ENCODE measurements around the gene ACAP1. TPM values are rescaled to one million over a fixed set of nuclear protein-coding genes. Genes with fewer than 3 reads are reported as not detected.

Gene ACAP1
- total RNA-seq, 2 experiments from 2014 or later: 343 to 375 TPM

DNA sequence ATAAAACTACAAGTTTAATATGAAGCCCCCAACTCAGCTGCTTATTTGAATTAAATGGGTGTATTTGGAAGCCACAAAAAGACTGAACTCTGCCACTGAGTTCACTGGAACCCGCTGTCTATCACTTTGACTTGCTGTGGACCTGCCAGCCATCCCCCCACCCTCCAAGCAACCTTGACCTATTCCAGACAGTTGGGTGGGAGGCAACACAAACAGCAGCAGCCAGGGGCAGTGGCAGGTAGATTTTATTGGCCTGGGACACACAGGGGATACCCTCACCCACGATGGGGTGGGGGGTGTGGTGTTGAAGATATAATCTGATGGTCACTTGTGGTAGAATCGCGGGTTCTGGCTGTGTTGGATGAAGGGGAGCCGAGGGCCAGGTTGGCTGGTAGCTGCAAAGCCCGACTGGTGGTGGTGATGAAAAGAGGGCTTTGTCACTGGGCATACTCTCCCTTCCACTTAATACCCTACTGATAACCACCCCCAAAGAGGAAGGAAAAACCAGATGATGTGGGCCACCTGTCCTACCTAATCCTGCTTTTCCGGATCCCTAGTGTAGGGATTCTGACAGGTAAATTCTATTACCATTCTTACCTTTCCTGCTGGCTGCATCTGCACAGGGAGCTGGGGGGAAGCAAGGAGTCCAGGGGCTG lies 23.8 kb upstream of the ACAP1 start:
- intact Hi-C loops (cut with DNase I, micrococcal nuclease): no loop called here
- Mint-ChIP-seq H3K27ac (peak overlapping the region; percentile 84), H3K36me3 (ENCODE audit: low read depth) (peaks cover 57% of the 10 kb centered on the region), H3K4me3 (peak overlapping the region; percentile 11), H3K9me3 (ENCODE audit: low read depth) (no peaks in the 10 kb centered on the region), H3K4me1 (peaks cover 61% of the 10 kb centered on the region), H3K27me3 (no peaks in the 10 kb centered on the region)
- no peak for ATAC-seq
- no peak for DNase-seq
- ChIA-PET POLR2A (interaction anchor here (1.0 to 2.1 kb wide), 7 partner anchors 9 to 123 kb away, joined by 3 to 11 read pairs (median 3); partner anchors contain the start of genes ACAP1, NEURL4, SLC2A4 and TMEM102), CTCF (interaction anchor here (0.7 to 1.1 kb wide), 3 partner anchors 12 to 267 kb away, joined by 4 to 5 read pairs (median 4); no protein-coding TSS in a partner anchor)

DNA sequence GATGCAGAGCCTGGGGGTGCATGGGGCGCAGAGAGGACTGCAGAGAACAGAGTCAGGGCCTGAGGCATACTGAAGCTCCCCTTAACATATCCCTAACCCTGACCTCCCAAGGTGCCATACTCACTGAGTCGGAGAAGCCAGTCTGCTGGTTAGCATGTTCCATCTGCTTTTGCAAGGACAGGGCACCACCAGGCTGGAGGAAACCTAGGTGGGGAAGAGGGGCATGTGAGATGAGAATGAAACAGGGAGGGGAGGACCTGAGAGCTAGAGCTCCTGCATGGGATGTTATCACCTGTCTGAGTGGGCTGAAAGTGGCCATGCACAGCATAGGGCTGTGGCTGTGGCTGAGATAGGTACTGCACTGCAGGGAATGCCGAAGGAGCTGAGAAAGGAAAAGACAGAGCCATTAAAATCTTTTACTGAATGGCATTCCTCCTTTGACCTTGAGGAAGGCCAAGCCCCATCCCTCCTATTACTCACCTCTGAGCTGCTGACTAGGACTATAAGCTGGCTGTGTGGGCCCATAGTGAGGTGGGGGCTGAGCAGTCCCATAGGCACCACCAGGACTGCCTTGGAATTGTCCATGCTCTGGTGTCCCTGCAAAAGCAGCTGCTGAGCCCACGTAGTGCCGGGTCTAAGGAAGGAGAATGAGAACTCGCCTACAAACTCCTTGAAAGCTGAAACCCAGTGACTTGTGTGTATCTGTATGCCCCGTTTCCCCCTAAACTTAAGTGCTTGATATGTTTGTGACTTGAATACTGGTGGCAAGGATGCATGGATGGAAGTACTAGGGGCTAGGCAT lies 23.0 kb upstream of the ACAP1 start:
- Mint-ChIP-seq H3K36me3 (ENCODE audit: low read depth) (peaks cover 58% of the 10 kb centered on the region), H3K4me1 (peaks cover 61% of the 10 kb centered on the region), H3K9me3 (ENCODE audit: low read depth) (no peaks in the 10 kb centered on the region), H3K4me3 (peak overlapping the region; percentile 77), H3K27ac (peak overlapping the region; percentile 84), H3K27me3 (no peaks in the 10 kb centered on the region)
- ChIA-PET CTCF (interaction anchor here (0.6 to 1.4 kb wide), 6 partner anchors 11 to 268 kb away, joined by 3 to 5 read pairs (median 4); partner anchors contain the start of gene TMEM95), POLR2A (interaction anchor here (0.8 to 2.1 kb wide), 10 partner anchors 8 to 131 kb away, joined by 3 to 11 read pairs (median 3); partner anchors contain the start of genes ACAP1, NEURL4, SLC2A4 and TMEM102)
- intact Hi-C loops (cut with DNase I, micrococcal nuclease): no loop called here
- ATAC-seq (no peak), DNase-seq (no peak)

DNA sequence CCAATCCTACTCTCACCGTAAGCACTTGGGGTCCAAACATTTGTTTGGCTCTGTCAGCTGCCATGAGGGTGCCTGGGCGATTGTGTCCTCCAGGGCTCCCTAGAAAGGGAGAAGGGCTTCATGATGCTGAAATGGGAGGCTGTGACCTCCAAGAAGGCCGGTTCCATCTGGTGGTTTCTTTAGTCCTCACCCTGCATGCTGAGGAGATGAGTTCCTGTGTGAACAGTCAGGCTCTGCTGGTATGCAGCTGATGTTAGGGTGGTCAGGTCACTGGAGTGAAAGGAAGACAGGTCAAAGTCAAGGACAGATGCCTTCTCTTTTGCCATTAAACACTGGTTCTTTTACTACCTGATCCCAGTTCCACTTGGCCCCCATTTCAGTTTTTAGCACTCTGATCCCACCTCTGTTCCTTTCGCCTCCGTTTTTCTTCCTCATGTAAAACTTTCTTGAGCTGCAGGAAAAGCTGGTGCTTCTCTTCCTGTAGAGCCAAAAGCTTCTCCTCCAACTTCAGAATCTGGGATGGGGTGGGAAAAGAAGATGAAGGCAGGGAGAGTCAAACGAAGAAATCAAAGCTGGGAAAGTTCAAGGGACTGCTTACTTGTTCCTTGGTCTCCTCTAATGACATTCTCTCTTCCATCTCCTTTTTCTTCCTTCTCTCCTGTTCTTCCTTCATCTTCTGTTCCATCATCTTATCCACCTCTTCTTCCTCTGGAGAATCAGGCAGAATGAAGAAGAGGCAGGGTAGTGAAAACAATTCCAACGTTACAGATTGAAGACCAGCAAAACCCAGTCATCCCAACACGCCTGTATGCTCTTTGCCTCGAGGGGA lies 22.2 kb upstream of the ACAP1 start:
- Mint-ChIP-seq H3K4me1 (peaks cover 56% of the 10 kb centered on the region), H3K4me3 (peak overlapping the region; percentile 77), H3K27me3 (no peaks in the 10 kb centered on the region), H3K27ac (peak overlapping the region; percentile 84), H3K9me3 (ENCODE audit: low read depth) (no peaks in the 10 kb centered on the region), H3K36me3 (ENCODE audit: low read depth) (peaks cover 53% of the 10 kb centered on the region)
- POLR2A ChIA-PET: interaction anchor here (0.6 to 2.1 kb wide), 12 partner anchors 7 to 270 kb away, joined by 3 to 11 read pairs (median 4); partner anchors contain the start of genes ACAP1, MPDU1, NEURL4 and PLSCR3
- CTCF ChIA-PET: interaction anchor here (0.6 to 2.1 kb wide), 8 partner anchors 11 to 268 kb away, joined by 3 to 7 read pairs (median 4); partner anchors contain the start of gene TMEM95
- intact Hi-C loops (cut with DNase I, micrococcal nuclease): loop anchor here (2.0 kb wide), 2 partner anchors 15 to 37 kb away; partner anchors contain the start of gene NEURL4 (in 1 of the 2)
- no peak for DNase-seq
- ATAC-seq: no peak

DNA sequence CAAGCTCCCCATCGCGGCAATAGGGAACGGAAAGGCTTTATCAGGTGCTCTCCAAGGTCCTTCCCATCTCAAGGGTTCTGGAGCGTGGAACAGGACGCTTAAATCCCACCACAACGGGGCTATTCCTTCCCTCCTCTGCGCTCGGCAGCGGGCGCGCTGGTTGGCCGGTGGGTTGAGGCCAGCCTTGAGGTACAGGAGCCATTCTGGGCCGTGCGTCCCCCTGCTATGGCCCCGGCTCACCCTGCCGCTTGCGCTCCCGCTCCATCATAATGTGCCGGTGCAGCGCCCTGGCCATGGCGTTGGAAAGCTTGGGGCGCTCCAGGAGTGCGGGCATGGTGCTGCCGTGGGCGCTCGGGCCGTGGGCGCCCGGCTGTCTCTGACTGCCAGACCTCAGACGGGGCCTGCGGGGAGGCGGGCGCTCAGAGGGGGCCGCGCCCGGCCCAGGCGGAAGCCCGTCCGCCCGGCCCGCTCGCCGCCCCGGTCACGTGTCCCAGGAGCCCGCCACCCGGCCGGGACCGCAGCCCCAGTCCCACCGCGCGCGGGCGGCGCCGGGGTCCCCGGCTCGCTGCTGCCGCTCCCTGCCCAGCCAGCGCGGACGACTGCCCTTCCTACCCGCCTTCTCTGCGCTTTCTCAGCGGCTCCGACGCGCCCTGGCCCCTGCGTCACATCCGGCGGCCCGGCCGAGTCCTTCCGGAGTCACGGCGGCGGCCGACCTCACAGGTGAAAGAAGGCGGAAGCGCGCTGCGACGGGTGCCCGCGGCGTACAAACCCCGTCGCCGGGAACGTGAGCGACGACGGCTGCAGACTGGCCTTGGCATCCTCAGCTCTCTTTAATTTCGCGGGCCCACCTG lies 21.4 kb upstream of the ACAP1 start, which contains the start of gene GPS2:
Gene GPS2, minus strand, starts transcription at position 642 of the 851 bp plus-strand sequence. Its CDS starts 308 bp downstream, at position 334.
- peak; percentile 97 for DNase-seq
- H3K4me1 Mint-ChIP-seq: peaks cover 48% of the 10 kb centered on the region

DNA sequence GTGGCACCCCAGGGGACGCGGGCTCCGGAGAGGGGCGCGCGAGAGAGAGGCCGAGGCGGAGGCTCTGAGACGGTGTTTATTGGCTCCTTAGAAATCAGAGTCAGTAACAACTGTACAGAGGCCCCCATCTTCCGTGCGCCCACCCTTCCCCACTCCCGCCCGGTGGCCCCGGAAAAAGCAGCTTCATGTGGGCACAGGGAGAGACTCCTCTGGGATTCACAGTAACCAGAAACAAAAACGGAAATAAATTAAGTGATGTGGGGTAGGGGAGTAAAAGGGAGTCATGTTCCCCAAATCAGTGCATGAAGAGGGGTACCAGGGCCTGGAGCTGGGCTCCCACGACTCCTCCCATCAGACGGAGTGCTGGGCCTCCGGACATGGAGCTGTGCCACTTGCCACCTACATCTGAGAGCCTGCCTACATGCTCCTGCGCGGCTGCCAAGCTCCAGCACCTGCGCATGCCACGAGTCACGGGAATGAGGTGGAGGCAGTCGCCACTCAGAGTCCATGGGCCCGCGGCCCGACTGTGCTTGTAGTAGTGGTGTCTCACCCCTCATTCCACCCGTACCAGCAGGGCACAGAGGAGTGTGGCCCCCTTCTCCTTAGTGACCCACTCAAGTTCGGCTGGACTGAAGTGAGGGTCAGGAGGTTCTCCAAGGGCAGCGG lies 20.6 kb upstream of the ACAP1 start:
- intact Hi-C loops (cut with DNase I, micrococcal nuclease): loop anchor here (1.0 to 2.0 kb wide), 5 partner anchors 13 to 120 kb away; partner anchors contain the start of genes NEURL4 (in 2 of the 2), TMEM102 (in 1 of the 2) and TMEM256 (in 1 of the 2)
- H3K27me3 Mint-ChIP-seq: no peaks in the 10 kb centered on the region
- peak overlapping the region; percentile 77 for H3K4me3 Mint-ChIP-seq
- peaks cover 40% of the 10 kb centered on the region for H3K4me1 Mint-ChIP-seq
- ATAC-seq (no peak), DNase-seq (no peak)
- peaks cover 37% of the 10 kb centered on the region for H3K36me3 Mint-ChIP-seq (ENCODE audit: low read depth)
- no peaks in the 10 kb centered on the region for H3K9me3 Mint-ChIP-seq (ENCODE audit: low read depth)
- peak overlapping the region; percentile 82 for H3K27ac Mint-ChIP-seq
- CTCF ChIA-PET: interaction anchor here (0.8 to 2.1 kb wide), 5 partner anchors 8 to 288 kb away, joined by 3 to 7 read pairs (median 3); partner anchors contain the start of gene NEURL4
- POLR2A ChIA-PET: interaction anchor here (1.4 kb wide), 1 partner anchor 169 kb away, joined by 3 read pairs; the partner anchor contains the start of gene POLR2A

More for the DNA sequence above, 21.4 kb upstream of the ACAP1 start, which contains the start of gene GPS2:
- H3K27me3 Mint-ChIP-seq: no peaks in the 10 kb centered on the region
- ATAC-seq: peak; percentile 82
- CTCF ChIA-PET: interaction anchor here (0.6 to 2.1 kb wide), 10 partner anchors 9 to 287 kb away, joined by 3 to 7 read pairs (median 3); partner anchors contain the start of genes NEURL4 and TMEM95
- peaks cover 44% of the 10 kb centered on the region for H3K36me3 Mint-ChIP-seq (ENCODE audit: low read depth)
- intact Hi-C loops (cut with DNase I, micrococcal nuclease): loop anchor here (1.0 to 2.0 kb wide), 5 partner anchors 14 to 120 kb away; partner anchors contain the start of genes NEURL4 (in 2 of the 2), TMEM102 (in 1 of the 2) and TMEM256 (in 1 of the 2)
- H3K27ac Mint-ChIP-seq: peak within 1 kb of the TSS; percentile 84
- H3K9me3 Mint-ChIP-seq (ENCODE audit: low read depth): no peaks in the 10 kb centered on the region
- POLR2A ChIA-PET: interaction anchor here (0.6 to 2.1 kb wide), 7 partner anchors 12 to 801 kb away, joined by 3 to 7 read pairs (median 4); partner anchors contain the start of genes ACAP1, MPDU1, PLSCR3 and POLR2A
- peak within 1 kb of the TSS; percentile 77 for H3K4me3 Mint-ChIP-seq

DNA sequence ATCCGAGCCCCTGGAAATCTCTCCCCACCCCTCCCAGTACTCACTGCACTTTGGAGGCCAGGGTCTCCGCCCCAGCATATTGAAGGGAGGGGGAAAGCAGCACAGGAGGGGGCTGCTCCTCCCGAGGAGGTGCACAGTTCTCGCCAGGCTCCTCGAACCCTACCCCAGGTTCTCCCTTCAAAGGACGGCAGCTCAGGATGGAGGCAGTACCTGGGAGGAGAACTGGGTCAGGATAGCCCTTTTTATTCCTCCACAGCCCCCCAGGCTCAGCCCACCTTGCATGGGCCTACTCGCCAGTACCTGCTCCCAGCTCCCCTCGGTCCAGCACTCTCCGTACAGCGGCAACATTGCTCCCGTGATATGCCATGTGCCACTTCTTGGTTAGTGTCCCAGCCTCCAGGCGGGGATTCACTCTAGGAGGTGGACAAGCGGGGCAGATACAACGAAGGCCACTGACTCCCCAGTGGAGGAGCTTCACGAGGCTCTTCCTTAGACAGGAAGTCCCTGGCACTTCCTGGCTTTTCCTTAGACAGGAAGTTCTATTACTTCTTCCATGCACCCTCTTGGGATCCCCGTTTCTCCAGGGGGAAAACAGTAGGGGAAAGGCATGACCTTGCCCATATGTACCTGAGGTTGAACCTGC lies 19.0 kb upstream of the ACAP1 start:
- POLR2A ChIA-PET: interaction anchor here (0.6 kb wide), 1 partner anchor 53 kb away, joined by 3 read pairs; no protein-coding TSS in a partner anchor
- ATAC-seq (no peak), DNase-seq (no peak)
- peaks cover 28% of the 10 kb centered on the region for H3K4me1 Mint-ChIP-seq
- no peak overlapping the region for H3K4me3 Mint-ChIP-seq
- intact Hi-C loops (cut with DNase I, micrococcal nuclease): no loop called here
- CTCF ChIA-PET: interaction anchor here (0.9 kb wide), 1 partner anchor 119 kb away, joined by 3 read pairs; no protein-coding TSS in a partner anchor
- no peaks in the 10 kb centered on the region for H3K9me3 Mint-ChIP-seq (ENCODE audit: low read depth)
- H3K27me3 Mint-ChIP-seq: no peaks in the 10 kb centered on the region
- no peak overlapping the region for H3K27ac Mint-ChIP-seq
- peaks cover 38% of the 10 kb centered on the region for H3K36me3 Mint-ChIP-seq (ENCODE audit: low read depth)

DNA sequence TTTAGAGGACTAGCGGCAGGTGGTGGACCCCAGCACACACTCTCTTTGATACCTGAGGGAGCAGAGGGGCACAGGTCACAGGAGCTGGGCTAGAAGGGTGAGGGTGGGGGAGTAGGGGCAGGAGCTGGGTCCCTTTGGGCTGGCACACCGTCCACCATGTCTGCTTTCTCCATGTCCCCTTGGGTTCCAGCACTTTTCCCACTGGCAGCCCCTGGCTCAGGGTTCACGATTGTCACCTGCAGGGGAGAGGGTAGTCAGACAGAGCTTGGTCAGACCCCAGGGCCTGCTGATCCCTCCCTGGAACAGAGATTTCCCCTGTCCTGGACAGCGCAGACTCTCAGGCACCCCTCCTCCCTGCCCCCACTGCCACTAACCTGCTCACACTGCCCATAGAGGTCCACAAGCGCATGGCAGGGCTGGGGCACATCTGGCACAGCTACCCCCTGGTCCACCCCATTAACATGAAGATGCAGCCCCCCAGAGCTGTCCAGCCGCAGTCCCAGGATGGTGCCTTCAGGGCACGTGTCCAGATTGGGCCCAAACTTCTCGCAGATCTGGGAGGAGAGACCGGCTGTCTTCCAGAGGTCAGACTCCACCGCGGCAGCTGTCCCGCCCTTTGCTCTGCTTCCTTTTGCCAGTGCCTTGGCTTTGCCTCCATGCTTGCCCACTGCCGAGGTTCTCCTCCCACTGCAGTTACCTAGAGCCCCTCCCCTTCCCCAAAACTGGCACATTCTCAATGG lies 18.0 kb upstream of the ACAP1 start:
- no peak for DNase-seq
- CTCF ChIA-PET: interaction anchor here (0.9 kb wide), 1 partner anchor 118 kb away, joined by 3 read pairs; no protein-coding TSS in a partner anchor

DNA sequence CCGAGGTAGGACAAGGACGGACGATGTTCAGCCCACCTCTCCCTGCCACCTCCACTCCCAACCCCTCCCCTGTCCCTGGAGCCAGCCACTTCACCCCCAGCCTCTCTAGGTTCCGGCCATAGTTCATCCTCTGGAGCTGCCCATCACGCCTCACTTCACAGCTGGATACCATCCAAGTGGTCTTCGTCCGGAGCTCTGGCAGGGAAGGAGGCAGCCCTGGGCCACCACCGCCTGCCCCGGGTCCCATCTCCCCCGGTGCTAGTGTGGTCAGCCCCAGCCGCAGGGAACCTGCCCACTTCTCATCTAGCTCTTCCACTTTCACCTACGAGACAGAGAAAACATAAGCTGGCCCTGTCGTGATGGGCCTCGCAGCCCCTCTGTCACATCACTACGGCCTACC lies 14.9 kb upstream of the ACAP1 start:
- POLR2A ChIA-PET: interaction anchor here (1.0 kb wide), 2 partner anchors 8 kb away, joined by 3 read pairs; no protein-coding TSS in a partner anchor
- Mint-ChIP-seq H3K36me3 (ENCODE audit: low read depth) (peaks cover 38% of the 10 kb centered on the region), H3K4me3 (no peak overlapping the region), H3K27ac (no peak overlapping the region), H3K4me1 (peaks cover 5% of the 10 kb centered on the region), H3K27me3 (no peaks in the 10 kb centered on the region), H3K9me3 (ENCODE audit: low read depth) (no peaks in the 10 kb centered on the region)
- CTCF ChIA-PET: interaction anchor here (0.8 to 2.0 kb wide), 2 partner anchors 15 to 25 kb away, joined by 3 to 7 read pairs; partner anchors contain the start of gene ACAP1
- intact Hi-C loops (cut with DNase I, micrococcal nuclease): no loop called here
- ATAC-seq (no peak), DNase-seq (no peak)

More for the DNA sequence above, 18.0 kb upstream of the ACAP1 start:
- Mint-ChIP-seq H3K4me1 (peaks cover 18% of the 10 kb centered on the region), H3K27me3 (no peaks in the 10 kb centered on the region), H3K36me3 (ENCODE audit: low read depth) (peaks cover 38% of the 10 kb centered on the region), H3K4me3 (no peak overlapping the region), H3K27ac (no peak overlapping the region), H3K9me3 (ENCODE audit: low read depth) (no peaks in the 10 kb centered on the region)
- POLR2A ChIA-PET: no interaction called here
- intact Hi-C loops (cut with DNase I, micrococcal nuclease): no loop called here
- ATAC-seq: no peak

All from activated CD4-positive, alpha-beta T cell treated with anti-CD3 and anti-CD28 coated beads for 36 hours (primary cell).